ENCODE measurements around the gene HSD17B14.

GRCh38 chr19:48836089-48837017 is at the start of gene HSD17B14:
- TF ChIP-seq POLR2A (IDR thresholded peaks at IDR 0.05; ENCODE audit: extremely low read depth, insufficient read length) (no peak), CTCF (IDR thresholded peaks at IDR 0.05; ENCODE audit: low read depth, low read length) (no peak), MYC (IDR thresholded peaks at IDR 0.05; ENCODE audit: low read depth, low read length) (no peak), MAX (IDR thresholded peaks at IDR 0.05; ENCODE audit: low read depth, low read length) (no peak)

Measured in NB4 (cell line).